ENCODE measurements around the gene TAGAP.
"Not testable (repeated sequence)": the region's sequence is repeated elsewhere in the genome, so short reads cannot be mapped to it uniquely, and the experiment has no call there.

TAGAP gene

GRCh38 chr6:159008656-159009288, 36.0 kb downstream of the TAGAP start:
- no peak for DNase-seq

- DNase-seq, result no peak
Measured at GRCh38 chr6:159007510-159007909, 37.3 kb downstream of the TAGAP start.

GRCh38 chr6:159005436-159005835, 39.4 kb downstream of the TAGAP start:
- DNase-seq, result no peak

- no peak for DNase-seq
Measured at GRCh38 chr6:159004592-159004991, 40.2 kb downstream of the TAGAP start.

GRCh38 chr6:159002432-159003155, 42.2 kb downstream of the TAGAP start:
- peak; percentile 24 for DNase-seq

GRCh38 chr6:158999666-159000403, 45.0 kb downstream of the TAGAP start, which contains the start of gene RSPH3:
TSS of gene RSPH3 (minus strand) at chr6:159000202. CDS start at chr6:158999550, 652 bp downstream.
- peak; percentile 82 for DNase-seq

- peak; percentile 22 for DNase-seq
Measured at GRCh38 chr6:158999154-158999665, 45.6 kb downstream of the TAGAP start.

GRCh38 chr6:158996856-158997255, 47.9 kb downstream of the TAGAP start:
- no peak for DNase-seq

GRCh38 chr6:158993639-158994038, 51.2 kb downstream of the TAGAP start:
- DNase-seq, result no peak

GRCh38 chr6:158991017-158991723, 53.6 kb downstream of the TAGAP start:
- no peak for DNase-seq

- DNase-seq, result not testable (repeated sequence)
Measured at GRCh38 chr6:158989711-158990110, 55.1 kb downstream of the TAGAP start.

- DNase-seq, result no peak
Measured at GRCh38 chr6:158988477-158988876, 56.3 kb downstream of the TAGAP start.

- DNase-seq, result no peak
Measured at GRCh38 chr6:158987657-158988056, 57.1 kb downstream of the TAGAP start.

Measured in 8988T (cell line).